Measurements from ENCODE around the gene USP3.
"Not testable (repeated sequence)": the region's sequence is repeated elsewhere in the genome, so short reads cannot be mapped to it uniquely, and the experiment has no call there.

The USP3 gene

DNA sequence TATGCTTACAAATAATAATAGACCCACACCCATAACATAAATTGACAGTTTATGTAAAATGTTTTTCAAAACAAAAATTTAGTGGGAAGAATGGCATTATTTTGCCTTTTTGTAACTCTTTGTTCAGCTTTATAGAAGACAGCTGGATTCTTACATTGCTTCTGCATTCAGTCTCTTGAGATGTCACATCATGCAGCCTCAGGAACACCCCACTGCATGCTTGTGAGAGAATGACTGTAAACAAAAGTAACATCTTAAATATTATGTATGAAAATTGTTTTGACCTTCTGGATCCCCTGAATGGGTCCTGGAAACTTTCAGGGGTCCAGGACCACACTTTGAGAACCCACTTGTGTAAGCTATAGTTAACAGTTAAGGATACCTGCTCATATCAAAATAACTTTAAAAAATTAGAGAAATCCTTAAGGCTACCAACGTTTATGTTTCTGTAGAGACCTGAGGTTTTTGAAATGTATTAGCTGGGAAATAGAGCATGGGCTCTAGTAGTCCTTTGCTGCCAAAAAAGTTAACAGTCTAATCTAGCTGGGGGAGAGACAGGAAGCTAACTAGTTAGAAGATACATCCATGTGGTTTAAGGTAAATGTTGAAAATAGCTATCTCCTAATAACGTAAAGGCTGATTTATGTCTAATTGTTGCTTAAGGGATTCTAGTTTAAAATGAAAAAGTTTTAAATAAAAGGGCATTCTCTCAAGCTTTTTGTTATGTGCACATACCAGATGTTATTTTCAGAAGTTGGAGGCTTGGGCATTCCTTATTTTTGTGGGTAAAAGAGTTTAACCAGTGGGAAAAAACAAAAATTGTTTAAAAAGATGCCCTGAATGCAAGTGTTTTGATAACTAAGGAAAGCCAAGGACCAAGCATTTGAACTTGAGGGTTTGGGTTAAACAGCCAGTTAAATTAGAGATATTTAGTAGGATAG is 3.8 kb downstream of the USP3 start:
- Histone ChIP-seq H3K27ac (peak overlapping the region in 5 of 21 experiments; percentile 2 to 98 (median 37)), H3K4me3 (no peak overlapping the region)

DNA sequence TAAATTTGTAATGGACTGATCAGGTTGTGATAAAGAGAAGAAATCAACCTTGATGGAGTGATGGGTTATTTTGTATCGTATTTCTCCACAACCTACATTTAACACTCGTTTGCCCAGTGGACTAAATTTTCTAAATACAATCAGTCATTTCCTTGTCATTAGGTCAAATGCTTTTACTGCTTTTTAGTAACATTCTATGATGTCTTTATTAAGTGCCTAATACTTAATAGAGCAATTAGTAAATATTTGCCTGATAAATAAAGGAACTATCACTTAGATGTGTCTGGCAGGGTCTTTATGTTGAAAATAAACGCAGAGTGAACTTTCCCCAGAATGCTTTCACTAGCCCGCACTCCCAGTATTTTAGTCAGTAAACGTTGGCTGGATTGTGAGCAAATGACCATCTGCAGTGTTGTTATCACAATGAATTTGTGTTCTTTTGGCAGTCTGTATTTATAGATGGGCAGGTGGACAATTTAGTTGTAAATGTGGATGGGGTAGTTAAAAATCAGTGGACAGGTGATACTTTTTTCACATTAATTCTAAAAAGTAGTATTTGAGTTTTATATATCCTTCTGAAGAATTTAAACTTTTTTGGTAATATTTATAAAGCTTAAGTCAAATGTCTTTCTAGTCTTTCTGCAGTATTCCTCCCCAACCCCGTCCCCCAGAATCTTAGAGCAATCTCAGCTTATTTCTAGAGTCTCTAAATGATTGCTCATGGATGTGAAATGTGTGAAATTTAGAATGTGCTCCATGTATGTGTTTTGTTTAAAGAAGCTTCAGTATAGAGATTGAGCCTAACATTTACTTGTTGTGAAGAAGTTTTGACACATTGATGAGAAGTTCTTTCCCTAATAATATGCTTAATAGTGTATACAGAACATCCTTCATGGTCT is 4.9 kb downstream of the USP3 start:
- peak overlapping the region in 7 of 21 experiments; percentile 2 to 52 (median 32) for H3K27ac ChIP-seq

DNA sequence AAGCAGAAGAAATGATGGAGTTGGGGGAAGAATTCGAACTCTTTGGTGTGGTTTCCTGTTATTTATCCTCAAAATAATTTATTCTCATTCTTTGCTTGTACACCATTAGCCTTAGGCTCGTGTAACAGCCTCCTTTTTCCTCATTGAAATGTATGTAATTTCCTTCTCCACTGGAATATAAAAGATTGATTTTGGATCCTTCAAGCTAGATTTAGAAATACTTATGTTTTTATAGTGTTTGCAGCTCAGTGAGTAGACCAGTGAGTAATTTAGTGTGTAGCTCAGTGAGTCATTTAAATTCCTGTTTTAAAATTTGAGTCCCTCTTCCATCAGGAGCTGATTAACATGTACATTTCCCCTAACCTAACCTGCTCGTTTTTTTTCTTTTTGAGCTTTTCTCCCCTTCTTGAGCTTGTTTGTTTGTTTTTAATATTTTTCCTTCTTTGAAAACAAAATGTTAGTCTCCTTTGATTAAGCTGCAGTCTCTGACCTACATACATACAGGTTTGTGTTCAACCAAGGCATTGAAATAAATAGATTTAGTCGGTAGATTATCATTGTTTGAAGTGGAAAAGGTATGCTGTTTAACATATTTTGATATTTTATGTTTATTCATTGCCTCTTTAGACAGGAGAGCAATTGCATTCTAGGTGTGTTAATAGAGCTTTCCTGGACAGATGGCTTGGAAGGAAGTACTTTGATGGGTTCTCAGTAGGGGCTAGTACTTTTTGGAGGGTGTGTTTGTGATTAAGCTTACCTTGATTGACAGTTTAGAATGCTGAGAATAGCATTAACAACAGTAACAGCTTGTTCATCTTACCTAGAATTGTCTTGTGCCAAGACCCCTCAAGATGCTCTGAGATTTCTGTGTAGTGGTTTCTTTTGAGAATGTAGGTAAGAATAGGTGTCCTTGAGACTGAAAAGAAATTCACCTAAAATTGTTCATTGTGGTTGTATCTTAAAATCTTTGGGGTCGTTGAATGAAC is 5.9 kb downstream of the USP3 start:
- Histone ChIP-seq H3K27ac (peak overlapping the region in 10 of 21 experiments; percentile 9 to 53 (median 34)), H3K4me3 (no peak overlapping the region)

More for the DNA sequence above, 4.9 kb downstream of the USP3 start:
- no peak overlapping the region for H3K4me3 ChIP-seq

DNA sequence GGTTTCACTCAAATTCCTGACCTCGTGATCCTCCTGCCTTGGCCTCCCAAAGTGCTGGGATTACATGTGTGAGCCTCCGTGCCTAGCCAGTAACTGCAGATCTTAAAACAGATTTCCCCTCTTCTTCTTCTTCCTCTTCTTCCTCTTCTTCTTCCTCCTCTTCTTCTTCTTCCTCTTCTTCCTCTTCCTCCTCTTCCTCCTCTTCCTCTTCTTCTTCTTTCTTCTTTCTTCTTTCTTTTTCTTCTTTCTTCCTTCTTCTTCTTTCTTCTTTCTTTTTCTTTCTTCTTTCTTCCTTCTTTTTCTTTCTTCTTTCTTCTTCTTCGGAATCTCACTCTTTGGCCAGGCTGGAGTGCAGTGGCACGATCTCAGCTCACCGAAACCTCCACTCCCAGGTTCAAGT is 7.8 kb downstream of the USP3 start:
- H3K4me3 ChIP-seq, result no peak overlapping the region

DNA sequence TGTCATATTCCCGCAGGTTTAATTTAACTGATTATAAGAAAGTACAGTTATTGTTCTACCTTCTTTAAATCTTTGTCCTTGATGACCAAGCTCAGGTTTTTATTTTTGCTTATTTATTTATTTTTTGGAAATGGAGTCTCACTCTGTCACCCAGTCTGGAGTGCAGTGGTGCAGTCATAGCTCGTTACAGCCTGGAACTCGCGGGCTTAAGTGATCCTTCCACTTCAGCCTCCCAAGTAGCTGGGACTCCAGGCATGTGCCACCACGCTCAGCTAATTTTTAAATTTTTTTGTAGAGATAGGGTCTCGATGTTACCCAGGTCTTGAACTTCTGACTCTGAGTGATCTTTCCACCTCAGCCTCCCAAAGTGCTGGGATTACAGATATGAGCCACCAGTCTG is 8.9 kb downstream of the USP3 start:
- no peak overlapping the region for H3K4me3 ChIP-seq
- H3K27ac ChIP-seq, result no peak overlapping the region

More for the DNA sequence above, 7.8 kb downstream of the USP3 start:
- no peak overlapping the region for H3K27ac ChIP-seq

DNA sequence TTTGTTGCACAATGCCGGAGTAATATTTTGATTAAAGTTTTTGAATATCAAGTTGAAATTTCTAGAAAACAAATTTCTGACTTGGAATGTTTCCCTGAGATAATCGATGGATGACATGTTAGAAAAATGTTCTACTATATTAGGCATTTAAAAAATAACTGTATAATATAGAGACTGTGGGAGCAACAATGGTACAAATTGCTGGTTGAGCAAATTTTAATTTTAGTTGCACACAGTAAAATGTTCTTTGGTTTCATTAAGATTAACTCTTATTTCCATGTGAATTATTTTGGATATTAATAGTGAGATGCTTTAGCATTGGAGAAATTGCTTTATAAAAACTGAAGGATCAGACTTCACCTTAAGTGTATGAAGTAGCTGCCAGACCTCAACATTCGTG is 9.3 kb downstream of the USP3 start:
- Histone ChIP-seq H3K4me3 (no peak overlapping the region), H3K27ac (no peak overlapping the region)

DNA sequence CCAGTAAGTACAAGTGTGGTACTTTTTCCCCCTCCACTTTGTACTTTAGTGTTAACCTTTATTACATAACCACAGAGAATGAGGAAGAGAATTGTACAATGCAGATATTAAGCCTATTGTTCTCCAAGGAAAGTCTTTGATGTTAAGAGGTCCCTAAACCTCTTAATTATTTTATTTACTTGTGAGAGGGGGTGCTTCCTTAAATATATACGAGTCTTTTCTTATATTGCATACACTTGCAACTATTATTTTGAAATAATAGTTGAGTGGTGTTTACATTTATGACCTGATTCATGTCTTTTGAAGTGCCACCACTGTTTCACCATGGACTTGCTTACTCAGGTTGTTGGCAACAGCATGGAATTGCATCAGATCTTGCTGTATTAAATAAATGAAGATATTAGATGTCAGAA is 10.1 kb downstream of the USP3 start:
- H3K27ac ChIP-seq, result peak overlapping the region in 2 of 21 experiments; percentile 49
- no peak overlapping the region for H3K4me3 ChIP-seq

DNA sequence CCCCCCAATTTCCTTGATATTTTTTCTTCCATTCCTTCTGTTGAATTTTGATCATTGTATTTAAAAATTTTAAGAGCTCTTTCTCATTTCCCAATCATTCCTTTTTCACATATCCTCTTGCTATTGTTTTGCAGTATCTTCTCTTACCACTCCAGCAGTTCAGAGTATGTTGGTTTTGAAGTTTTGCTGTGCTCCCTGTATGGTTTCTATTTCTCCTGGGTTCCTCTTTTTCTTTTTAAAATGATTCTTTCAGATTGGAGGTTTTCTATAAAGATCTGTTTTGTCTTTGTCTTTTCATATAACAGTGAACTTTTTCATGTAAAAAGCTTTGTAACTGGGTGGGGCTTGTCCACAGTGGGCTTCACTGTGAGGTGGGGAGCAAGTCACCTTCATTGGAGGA is 12.8 kb downstream of the USP3 start:
- no peak overlapping the region for H3K4me3 ChIP-seq
- peak overlapping the region in 3 of 21 experiments; percentile 40 to 43 (median 42) for H3K27ac ChIP-seq

DNA sequence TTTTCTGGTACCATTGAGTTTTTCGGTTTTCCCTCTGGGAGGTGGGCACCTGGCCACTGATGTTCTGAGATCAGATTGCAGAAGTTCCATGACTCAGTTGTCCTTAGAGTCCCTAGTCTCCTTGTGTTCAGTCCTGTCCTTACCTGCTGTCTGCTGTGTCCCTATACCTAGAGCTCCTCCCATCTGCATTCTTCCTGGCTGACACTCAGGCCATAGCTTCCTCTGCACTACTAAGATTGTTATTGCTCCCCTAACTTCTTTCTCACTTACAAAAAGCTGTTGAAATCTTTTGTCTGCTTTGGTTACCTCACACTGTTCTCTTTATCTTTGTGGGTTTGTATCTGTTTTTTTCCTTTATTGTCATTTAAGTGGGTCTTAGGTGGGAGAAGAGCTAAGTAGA is 13.2 kb downstream of the USP3 start:
- Histone ChIP-seq H3K27ac (peak overlapping the region in 4 of 21 experiments; percentile 1 to 43 (median 41)), H3K4me3 (no peak overlapping the region)

DNA sequence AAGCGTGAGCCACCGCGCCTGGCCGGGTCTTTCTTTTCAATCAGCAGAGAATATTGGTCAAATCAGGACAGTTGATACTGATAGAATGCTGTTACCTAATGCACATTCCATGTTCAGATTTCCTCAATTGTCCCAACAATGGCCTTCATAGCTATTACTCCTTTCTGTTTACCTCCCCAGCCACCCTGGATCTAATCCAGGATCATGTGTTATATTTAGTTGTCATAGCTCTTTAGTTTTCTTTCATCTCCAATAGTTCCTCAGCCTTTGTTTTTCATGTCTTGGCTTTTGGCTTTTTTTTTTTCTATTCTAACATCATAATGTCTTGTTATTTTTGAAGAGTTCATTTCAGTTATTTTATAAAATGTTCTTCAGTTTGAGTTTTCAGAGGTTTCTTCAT is 14.6 kb downstream of the USP3 start:
- no peak overlapping the region for H3K27ac ChIP-seq

DNA sequence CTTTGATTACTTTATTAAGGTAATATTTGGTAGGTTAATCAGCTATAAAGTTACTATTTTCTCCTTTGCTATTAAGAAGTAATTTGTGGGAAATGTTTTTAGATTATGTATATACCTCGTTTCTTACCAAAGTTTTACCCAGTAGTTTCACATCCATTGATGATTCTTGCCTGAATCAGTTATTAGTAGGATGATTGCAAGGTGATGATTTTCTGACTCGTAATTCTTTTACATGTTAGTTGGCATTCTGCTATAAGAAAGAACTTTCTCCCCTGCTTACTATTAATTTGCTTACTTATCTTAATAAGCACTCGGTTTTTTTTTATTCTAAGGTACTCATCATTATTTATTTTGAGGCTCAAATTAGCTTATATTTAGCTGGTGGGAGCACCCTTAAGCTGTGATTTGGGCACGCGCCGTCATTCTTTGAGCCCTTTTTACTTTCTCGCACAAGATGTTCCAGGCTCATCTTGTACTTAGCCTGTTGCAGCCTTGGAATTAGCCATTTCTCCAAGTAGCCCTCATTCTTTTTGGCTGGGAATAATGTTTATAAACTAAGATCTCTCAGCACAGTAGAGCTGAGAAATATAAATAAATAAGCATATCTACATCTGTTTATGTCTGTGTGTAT is 15.3 kb downstream of the USP3 start:
- no peak overlapping the region for H3K27ac ChIP-seq
- no peak overlapping the region for H3K4me3 ChIP-seq

More for the DNA sequence above, 14.6 kb downstream of the USP3 start:
- H3K4me3 ChIP-seq, result no peak overlapping the region

DNA sequence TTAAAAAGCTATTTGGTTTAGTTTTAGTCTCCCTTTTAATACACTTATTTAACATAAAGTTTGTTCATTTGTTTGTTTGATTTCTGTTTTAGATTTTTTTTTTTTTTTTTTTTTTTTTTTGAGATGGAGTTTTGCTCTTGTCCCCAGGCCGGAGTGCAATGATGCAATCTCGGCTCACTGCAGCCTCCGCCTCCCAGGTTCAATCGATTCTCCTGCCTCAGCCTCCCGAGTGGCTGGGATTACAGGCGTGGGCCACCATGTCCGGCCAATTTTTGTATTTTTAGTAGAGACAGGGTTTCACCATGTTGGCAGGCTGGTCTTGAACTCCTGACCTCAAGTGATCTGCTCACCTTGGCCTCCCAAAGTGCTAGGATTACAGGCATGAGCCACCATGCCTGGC is 16.1 kb downstream of the USP3 start:
- not testable (repeated sequence) for H3K4me3 ChIP-seq, H3K27ac ChIP-seq

DNA sequence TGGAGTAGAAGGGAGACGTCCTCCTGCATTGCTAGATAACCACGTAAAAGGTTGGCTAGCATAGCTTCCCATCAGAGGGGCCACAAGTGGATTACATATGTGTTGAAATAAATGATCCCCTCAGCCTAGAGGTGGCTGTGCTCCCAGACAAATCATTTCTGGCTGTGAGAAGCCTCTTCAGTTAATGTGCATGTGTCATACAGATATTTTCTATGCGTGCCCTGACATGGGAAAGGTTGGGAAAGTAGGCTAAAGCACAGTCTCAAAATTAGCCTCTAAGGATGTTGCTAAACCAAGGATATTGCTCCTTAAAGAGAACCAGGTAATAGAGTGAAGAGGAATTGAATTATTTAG is 17.8 kb downstream of the USP3 start:
- Histone ChIP-seq H3K27ac (peak overlapping the region in 13 of 21 experiments; percentile 37 to 68 (median 55)), H3K4me3 (no peak overlapping the region)

DNA sequence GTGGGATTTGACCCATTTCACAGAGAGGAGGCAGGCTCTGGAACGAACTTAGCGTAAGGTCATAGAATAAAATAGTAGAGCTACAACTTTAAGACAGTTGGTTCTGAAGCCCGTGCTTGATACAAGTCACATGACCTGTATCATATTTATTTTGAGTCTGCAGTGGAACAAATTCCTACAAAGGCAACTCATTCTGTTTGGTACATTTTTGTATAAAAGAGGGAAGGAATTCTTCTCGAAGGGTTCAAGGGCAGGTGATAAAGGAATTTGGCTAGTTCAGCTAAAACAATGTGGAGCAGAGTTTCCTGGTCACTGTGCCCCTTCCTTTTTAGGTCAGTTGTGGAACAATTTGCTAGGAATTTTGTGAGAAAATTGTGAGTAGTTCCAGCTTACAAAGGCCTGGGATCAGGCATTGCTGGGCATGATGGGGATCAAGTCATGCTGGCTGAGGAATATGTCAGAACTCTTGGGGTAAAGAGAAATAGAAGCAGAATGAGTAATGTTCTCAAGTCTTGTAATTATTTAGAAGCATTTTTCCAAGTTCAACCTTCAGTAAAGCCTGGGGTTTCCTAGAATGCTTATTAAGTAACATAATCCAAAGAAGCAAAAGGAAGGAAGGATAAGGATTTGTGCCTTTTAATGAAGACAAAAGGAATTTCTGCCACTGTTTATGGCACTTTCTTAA is 19.1 kb downstream of the USP3 start:
- H3K27ac ChIP-seq, result peak overlapping the region in 5 of 21 experiments; percentile 0 to 61 (median 28)

DNA sequence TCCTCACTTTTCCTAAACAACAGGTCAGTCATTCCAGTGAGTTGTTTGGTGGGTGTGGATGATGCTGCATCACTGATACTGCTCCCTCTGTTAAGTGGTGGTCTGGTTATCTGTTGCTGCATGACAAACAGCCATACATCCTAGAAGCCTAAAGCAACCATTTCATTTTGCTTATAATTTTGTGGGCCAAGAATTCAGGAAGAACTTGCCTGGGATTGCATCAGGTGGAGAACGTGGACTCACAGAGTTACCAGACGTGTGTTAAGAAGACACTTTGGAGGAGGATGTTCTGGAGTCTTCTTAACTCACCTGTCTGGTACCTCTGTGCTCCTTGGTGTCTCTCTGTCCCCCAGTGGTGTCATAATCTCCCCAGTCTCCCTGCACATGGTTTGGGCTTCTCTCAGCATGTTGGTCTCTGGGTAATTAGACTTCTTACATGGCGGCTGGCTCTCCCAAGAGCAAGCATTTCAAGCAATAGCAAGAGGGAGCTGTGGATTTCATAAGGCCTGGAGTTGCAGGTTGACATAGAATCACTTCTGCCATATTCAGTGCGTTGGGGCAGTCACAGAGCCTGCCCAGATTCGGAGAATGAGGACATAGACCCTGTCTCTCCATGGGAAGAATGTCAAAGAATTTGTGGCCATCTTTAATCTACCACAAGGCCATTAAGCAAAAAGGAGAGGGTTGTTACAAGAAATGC is 20.1 kb downstream of the USP3 start:
- Histone ChIP-seq H3K4me3 (no peak overlapping the region), H3K27ac (peak overlapping the region in 2 of 21 experiments; percentile 5 to 6)

More for the DNA sequence above, 19.1 kb downstream of the USP3 start:
- no peak overlapping the region for H3K4me3 ChIP-seq

DNA sequence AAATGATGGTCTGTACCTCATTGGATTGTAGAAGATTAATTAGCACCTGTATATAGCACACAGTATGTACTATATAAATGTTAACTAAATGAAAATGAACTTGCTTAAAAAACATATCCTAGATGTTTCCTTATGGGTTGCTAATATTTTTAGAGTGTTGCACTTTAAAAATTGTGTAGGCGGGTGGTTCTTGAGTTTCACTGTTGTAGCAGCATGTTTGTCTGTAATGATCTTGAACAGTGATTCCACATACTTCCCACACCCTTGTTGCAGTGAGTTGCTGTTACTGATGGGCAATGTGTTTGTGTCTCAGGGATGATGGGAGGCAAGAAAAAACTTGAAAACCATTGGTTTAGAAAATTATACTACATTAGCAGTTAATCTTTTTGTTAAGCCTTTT is 22.0 kb downstream of the USP3 start:
- Histone ChIP-seq H3K27ac (no peak overlapping the region), H3K4me3 (no peak overlapping the region)

DNA sequence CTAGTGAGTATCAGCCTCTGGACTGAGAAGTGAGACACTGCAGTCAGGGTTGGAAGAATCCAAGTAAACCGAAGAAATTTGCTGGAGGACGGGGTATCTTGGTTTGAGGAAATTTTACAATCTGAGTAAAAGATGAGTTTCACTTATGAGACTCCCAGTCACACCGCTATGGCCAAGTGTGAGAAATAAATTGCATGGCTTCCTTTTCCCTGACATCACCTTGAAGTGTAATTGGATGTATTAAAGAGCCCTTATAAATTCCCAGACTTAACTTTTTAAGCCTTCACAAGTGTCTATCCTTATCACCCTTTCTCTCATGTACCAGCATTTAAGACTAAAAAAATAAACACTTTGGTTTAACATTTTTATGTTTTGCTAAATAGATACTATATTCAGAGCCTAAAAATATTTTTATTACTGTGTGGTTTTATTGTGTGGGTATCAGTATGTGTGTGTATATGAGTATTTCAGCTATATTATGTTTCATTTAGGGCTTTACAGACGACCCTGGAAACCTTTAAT is 23.8 kb downstream of the USP3 start:
- no peak overlapping the region for H3K4me3 ChIP-seq
- no peak overlapping the region for H3K27ac ChIP-seq
